Measurements from ENCODE around the gene PALMD.

GRCh38 chr1:99663501-99663900, 17.6 kb downstream of the PALMD start:
- TF ChIP-seq POLR2A (IDR thresholded peaks at IDR 0.05; ENCODE audit: low read length) (no peak), GATA1 (IDR thresholded peaks at IDR 0.05; ENCODE audit: low read depth, low read length) (no peak)

All from erythroblast (primary cell).